ENCODE data around the gene RCBTB2.
A peak's percentile ranks its signal among the peaks of the same experiment; 100 is the strongest.

Gene RCBTB2

GRCh38 chr13:48563626-48564025 lies 30.7 kb upstream of the RCBTB2 start:
- no peak for DNase-seq (ENCODE audit: low read depth in 2 of 2)

- DNase-seq (ENCODE audit: low read depth in 2 of 2), result peak; percentile 22 to 64
Observed at GRCh38 chr13:48562296-48563066, 29.6 kb upstream of the RCBTB2 start.

GRCh38 chr13:48561466-48562235 lies 28.8 kb upstream of the RCBTB2 start:
- no peak for DNase-seq (ENCODE audit: low read depth in 2 of 2)

GRCh38 chr13:48560657-48561337 lies 27.9 kb upstream of the RCBTB2 start:
- DNase-seq (ENCODE audit: low read depth in 2 of 2), result no peak

GRCh38 chr13:48559638-48560320 lies 26.9 kb upstream of the RCBTB2 start:
- no peak for DNase-seq (ENCODE audit: low read depth in 2 of 2)

GRCh38 chr13:48556817-48557216 lies 23.9 kb upstream of the RCBTB2 start:
- DNase-seq (ENCODE audit: low read depth in 2 of 2), result no peak

GRCh38 chr13:48555441-48555840 lies 22.6 kb upstream of the RCBTB2 start:
- no peak for DNase-seq (ENCODE audit: low read depth in 2 of 2)

- no peak for DNase-seq (ENCODE audit: low read depth in 2 of 2)
Observed at GRCh38 chr13:48551329-48551728, 18.4 kb upstream of the RCBTB2 start.

GRCh38 chr13:48549658-48550057 lies 16.8 kb upstream of the RCBTB2 start:
- DNase-seq (ENCODE audit: low read depth in 2 of 2), result no peak

GRCh38 chr13:48547663-48548092 lies 14.8 kb upstream of the RCBTB2 start:
- no peak for DNase-seq (ENCODE audit: low read depth in 2 of 2)

- no peak for DNase-seq (ENCODE audit: low read depth in 2 of 2)
Observed at GRCh38 chr13:48545608-48546007, 12.7 kb upstream of the RCBTB2 start.

GRCh38 chr13:48542581-48543341 lies 9.9 kb upstream of the RCBTB2 start:
- DNase-seq (ENCODE audit: low read depth in 2 of 2), result no peak

GRCh38 chr13:48542138-48542537 lies 9.3 kb upstream of the RCBTB2 start:
- DNase-seq (ENCODE audit: low read depth in 2 of 2), result no peak

- no peak for DNase-seq (ENCODE audit: low read depth in 2 of 2)
Observed at GRCh38 chr13:48539550-48539949, 6.7 kb upstream of the RCBTB2 start.

GRCh38 chr13:48536621-48537250 lies 3.9 kb upstream of the RCBTB2 start:
- DNase-seq (ENCODE audit: low read depth in 2 of 2), result no peak

GRCh38 chr13:48535766-48536165 lies 2.9 kb upstream of the RCBTB2 start:
- DNase-seq (ENCODE audit: low read depth in 2 of 2), result no peak

GRCh38 chr13:48534911-48535501 lies 2.1 kb upstream of the RCBTB2 start:
- DNase-seq (ENCODE audit: low read depth in 2 of 2), result no peak

- no peak for DNase-seq (ENCODE audit: low read depth in 2 of 2)
Observed at GRCh38 chr13:48533961-48534600, 1.2 kb upstream of the RCBTB2 start.

- peak in 1 of 2 donors; percentile 11 for DNase-seq (ENCODE audit: low read depth in 2 of 2)
Observed at GRCh38 chr13:48532256-48532505, 699 bp downstream of the RCBTB2 start.

Data from stimulated activated CD8-positive, alpha-beta memory T cell treated with anti-CD3 and anti-CD28 coated beads, Interleukin-15, amount 100 ng/mL, for 4 hours (primary cell).